DND-41 (cell line): ENCODE results near the gene CARMIL1.

Experiments used
- CTCF ChIP-seq: IDR thresholded peaks from 2 replicates; pipeline ENCODE4 v1.5.1; 2012; ENCODE audit warnings: borderline replicate concordance, low read length, moderate library complexity, mild to moderate bottlenecking; ENCODE audit not compliant: poor library complexity, severe bottlenecking; ENCODE audit errors: extremely low read depth
- EZH2 ChIP-seq: IDR thresholded peaks from 3 replicates; pipeline ENCODE4 v1.6.1; 2012; ENCODE audit warnings: borderline replicate concordance, low read depth, mild to moderate bottlenecking, moderate library complexity, low read length, inconsistent platforms; ENCODE audit not compliant: severe bottlenecking

DNA sequence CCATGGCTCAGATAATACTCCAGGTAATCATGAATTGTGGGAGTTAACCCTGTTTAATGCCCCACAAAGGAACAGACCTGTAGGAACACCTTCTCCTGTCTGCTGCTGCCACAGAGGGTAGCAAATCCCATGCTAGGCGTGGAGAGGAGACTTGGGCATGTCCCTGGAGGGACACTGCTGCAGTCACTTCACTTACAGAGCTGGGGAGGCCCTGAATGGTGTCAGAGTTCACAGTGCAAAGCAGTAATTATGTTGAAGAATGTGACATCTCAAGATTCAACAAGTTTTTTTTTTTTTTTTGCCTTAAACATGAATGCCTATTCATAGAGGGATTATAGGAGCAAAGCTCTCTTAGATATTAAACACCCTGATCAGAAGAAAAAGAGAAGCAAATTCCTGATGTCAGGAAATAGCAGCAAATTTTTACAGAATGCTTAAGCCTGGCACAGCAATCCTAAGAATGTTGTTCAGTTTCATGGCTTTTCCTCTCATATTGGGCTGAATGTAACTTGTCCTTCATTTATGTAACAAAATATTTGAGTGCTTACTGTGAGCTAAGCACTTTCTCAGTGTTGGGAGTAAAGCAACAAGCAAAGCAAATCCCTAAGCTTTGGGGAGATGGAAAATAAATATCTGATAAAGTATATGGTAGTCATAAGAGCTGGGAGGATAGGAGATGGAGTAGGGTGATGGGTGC is 45.0 kb downstream of the CARMIL1 start:
- TF ChIP-seq EZH2 (no peak), CTCF (no peak)
